Activated T-helper 1 cell treated with anti-CD3 and anti-CD28 coated beads, Interleukin-2, amount 50 U/mL, for 16 hours (primary cell): ENCODE results near the gene PRM2.
A peak's percentile ranks its signal among the peaks of the same experiment; 100 is the strongest.
"Not testable (repeated sequence)": the region's sequence is repeated elsewhere in the genome, so short reads cannot be mapped to it uniquely, and the experiment has no call there.

Source experiments
- DNase-seq, 2 donors: peaks; one replicate each; pipeline ENCODE4 v3.0.0-alpha.2; 2020; ENCODE audit warnings: low read depth in 1 of 2, low spot score in 1 of 2

The PRM2 gene

GRCh38 chr16:11307639-11308492 lies 31.6 kb upstream of the PRM2 start:
- DNase-seq = no peak

- DNase-seq = no peak
Observed at GRCh38 chr16:11306997-11307638, 30.8 kb upstream of the PRM2 start.

- DNase-seq = no peak
Observed at GRCh38 chr16:11306381-11306780, 30.1 kb upstream of the PRM2 start.

- DNase-seq = no peak
Observed at GRCh38 chr16:11303405-11304138, 27.3 kb upstream of the PRM2 start.

- no peak for DNase-seq
Observed at GRCh38 chr16:11302977-11303376, 26.7 kb upstream of the PRM2 start.

GRCh38 chr16:11301645-11302501 lies 25.6 kb upstream of the PRM2 start:
- DNase-seq = no peak

GRCh38 chr16:11300560-11300892 lies 24.2 kb upstream of the PRM2 start:
- DNase-seq = no peak

- no peak for DNase-seq
Observed at GRCh38 chr16:11299865-11300559, 23.7 kb upstream of the PRM2 start.

GRCh38 chr16:11298950-11299547 lies 22.8 kb upstream of the PRM2 start:
- DNase-seq = not testable (repeated sequence)

GRCh38 chr16:11298143-11298900 lies 22.0 kb upstream of the PRM2 start:
- DNase-seq = no peak

GRCh38 chr16:11297492-11298142 lies 21.3 kb upstream of the PRM2 start:
- DNase-seq = peak; percentile 34 to 39

- DNase-seq = no peak
Observed at GRCh38 chr16:11296706-11297491, 20.6 kb upstream of the PRM2 start.

- DNase-seq = no peak
Observed at GRCh38 chr16:11296351-11296705, 20.0 kb upstream of the PRM2 start.

- no peak for DNase-seq
Observed at GRCh38 chr16:11295672-11296071, 19.4 kb upstream of the PRM2 start.

- DNase-seq = no peak
Observed at GRCh38 chr16:11292076-11292748, 15.9 kb upstream of the PRM2 start.

- DNase-seq = no peak
Observed at GRCh38 chr16:11291091-11291703, 14.9 kb upstream of the PRM2 start.
